Skeletal muscle tissue (tissue), 4 donors: ENCODE data around the gene ESYT1. TPM values are rescaled to one million over a fixed set of nuclear protein-coding genes. Genes with fewer than 3 reads are reported as not detected.
A peak's percentile ranks its signal among the peaks of the same experiment; 100 is the strongest.

ENCODE experiments used
- H3K27ac ChIP-seq: one replicate; pipeline ENCODE4 v1.7.0; 2013; ENCODE audit warnings: mild to moderate bottlenecking, low read depth, low read length, inconsistent platforms
- H3K27me3 ChIP-seq, 3 donors: one replicate each; pipeline ENCODE4 v1.7.0; 2013; ENCODE audit warnings: low read length in 3 of 3; ENCODE audit not compliant: control insufficient read depth in 3 of 3, insufficient read depth in 3 of 3
- H3K36me3 ChIP-seq, 3 donors: one replicate each; pipeline ENCODE4 v1.7.0; 2013; ENCODE audit warnings: low read length in 3 of 3; ENCODE audit not compliant: control insufficient read depth in 3 of 3, insufficient read depth in 3 of 3
- H3K4me1 ChIP-seq, 3 donors: one replicate each; pipeline ENCODE4 v1.7.0; 2013; ENCODE audit warnings: low read length in 3 of 3, mild to moderate bottlenecking in 3 of 3; ENCODE audit not compliant: control insufficient read depth in 3 of 3, insufficient read depth in 3 of 3
- H3K4me3 ChIP-seq, 3 donors: one replicate each; pipeline ENCODE4 v1.7.0; 2013; ENCODE audit warnings: low read length in 3 of 3
- H3K9ac ChIP-seq, 3 donors: one replicate each; pipeline ENCODE4 v1.7.0; 2013; ENCODE audit warnings: low read length in 3 of 3, mild to moderate bottlenecking in 3 of 3, moderate library complexity in 2 of 3, low read depth in 1 of 3
- H3K9me3 ChIP-seq, 3 donors: one replicate each; pipeline ENCODE4 v1.7.0; 2013; ENCODE audit warnings: low read length in 3 of 3; ENCODE audit not compliant: control insufficient read depth in 3 of 3
- total RNA-seq: library from RNA; depleted of rRNA; stranded (reverse); fragments of >200 nt; gene quantifications from one replicate; pipeline ENCODE4 v1.2.3, GENCODE V29; 2014
- donor health status: Osteomylitis.

The ESYT1 gene
- total RNA-seq, 1 donor from 2014 or later, result 149 TPM

- peaks cover 59 to 60% (median 60%) of the 10 kb centered on the region in 3 donors for H3K36me3 ChIP-seq
- H3K27ac ChIP-seq, result peak overlapping the region; percentile 4
- no peaks in the 10 kb centered on the region for H3K9me3 ChIP-seq
- no peaks in the 10 kb centered on the region for H3K27me3 ChIP-seq
- no peak overlapping the region for H3K9ac ChIP-seq
- H3K4me1 ChIP-seq, result peaks cover 10 to 13% (median 11%) of the 10 kb centered on the region in 3 donors
- no peak overlapping the region for H3K4me3 ChIP-seq
Measured at GRCh38 chr12:56143217-56143616, 15.2 kb downstream of the ESYT1 start.

- H3K27me3 ChIP-seq, result no peaks in the 10 kb centered on the region
- H3K9me3 ChIP-seq, result no peaks in the 10 kb centered on the region
- H3K9ac ChIP-seq, result peak overlapping the region in 1 of 3 donors; percentile 16
- H3K4me1 ChIP-seq, result peaks cover 10 to 13% (median 11%) of the 10 kb centered on the region in 3 donors
- peak overlapping the region; percentile 4 for H3K27ac ChIP-seq
- H3K4me3 ChIP-seq, result no peak overlapping the region
- peaks cover 53 to 54% (median 53%) of the 10 kb centered on the region in 3 donors for H3K36me3 ChIP-seq
Measured at GRCh38 chr12:56143870-56144269, 15.8 kb downstream of the ESYT1 start.

- H3K27me3 ChIP-seq, result no peaks in the 10 kb centered on the region
- H3K9ac ChIP-seq, result no peak overlapping the region
- peaks cover 46 to 48% (median 47%) of the 10 kb centered on the region in 3 donors for H3K36me3 ChIP-seq
- H3K9me3 ChIP-seq, result no peaks in the 10 kb centered on the region
- H3K27ac ChIP-seq, result no peak overlapping the region
- no peak overlapping the region for H3K4me3 ChIP-seq
- H3K4me1 ChIP-seq, result peaks cover 10 to 13% (median 11%) of the 10 kb centered on the region in 3 donors
Measured at GRCh38 chr12:56145217-56145616, 17.1 kb downstream of the ESYT1 start.

GRCh38 chr12:56146492-56147460 is 18.7 kb downstream of the ESYT1 start:
- H3K9me3 ChIP-seq, result no peaks in the 10 kb centered on the region
- no peak overlapping the region for H3K9ac ChIP-seq
- H3K4me3 ChIP-seq, result no peak overlapping the region
- H3K36me3 ChIP-seq, result peaks cover 35 to 44% (median 36%) of the 10 kb centered on the region in 3 donors
- peaks cover 18 to 20% (median 19%) of the 10 kb centered on the region in 3 donors for H3K4me1 ChIP-seq
- no peaks in the 10 kb centered on the region for H3K27me3 ChIP-seq
- no peak overlapping the region for H3K27ac ChIP-seq

GRCh38 chr12:56150563-56150962 is 22.5 kb downstream of the ESYT1 start:
- H3K9me3 ChIP-seq, result no peaks in the 10 kb centered on the region
- no peak overlapping the region for H3K4me3 ChIP-seq
- peaks cover 30 to 39% (median 32%) of the 10 kb centered on the region in 3 donors for H3K4me1 ChIP-seq
- peaks cover 4 to 10% (median 9%) of the 10 kb centered on the region in 3 donors for H3K36me3 ChIP-seq
- no peak overlapping the region for H3K9ac ChIP-seq
- H3K27ac ChIP-seq, result no peak overlapping the region
- H3K27me3 ChIP-seq, result no peaks in the 10 kb centered on the region

- Histone ChIP-seq H3K27me3 (no peaks in the 10 kb centered on the region), H3K27ac (peak overlapping the region; percentile 98), H3K9me3 (no peaks in the 10 kb centered on the region), H3K9ac (peak overlapping the region; percentile 88 to 95 (median 92)), H3K4me3 (peak overlapping the region; percentile 81 to 88 (median 83)), H3K36me3 (peaks cover 7 to 13% (median 10%) of the 10 kb centered on the region in 3 donors), H3K4me1 (peaks cover 29 to 41% (median 35%) of the 10 kb centered on the region in 3 donors)
Measured at GRCh38 chr12:56151672-56152131, 23.6 kb downstream of the ESYT1 start.

GRCh38 chr12:56152132-56152755 is 24.2 kb downstream of the ESYT1 start, which contains the start of gene MYL6B:
Gene MYL6B, plus strand, starts transcription at chr12:56152587. Its CDS starts 1,332 bp downstream, at chr12:56153919.
- Histone ChIP-seq H3K9me3 (no peaks in the 10 kb centered on the region), H3K36me3 (peaks cover 7 to 13% (median 10%) of the 10 kb centered on the region in 3 donors), H3K27me3 (no peaks in the 10 kb centered on the region), H3K4me3 (peak within 1 kb of the TSS; percentile 81 to 88 (median 83)), H3K4me1 (peaks cover 27 to 43% (median 37%) of the 10 kb centered on the region in 3 donors), H3K9ac (peak within 1 kb of the TSS; percentile 88 to 95 (median 92)), H3K27ac (peak within 1 kb of the TSS; percentile 98)

- no peaks in the 10 kb centered on the region for H3K9me3 ChIP-seq
- peaks cover 31 to 48% (median 41%) of the 10 kb centered on the region in 3 donors for H3K4me1 ChIP-seq
- H3K27ac ChIP-seq, result peak overlapping the region; percentile 98
- no peaks in the 10 kb centered on the region for H3K27me3 ChIP-seq
- H3K36me3 ChIP-seq, result peaks cover 7 to 13% (median 10%) of the 10 kb centered on the region in 3 donors
- H3K4me3 ChIP-seq, result peak overlapping the region; percentile 81 to 88 (median 83)
- H3K9ac ChIP-seq, result peak overlapping the region; percentile 86 to 92 (median 88)
Measured at GRCh38 chr12:56152756-56153677, 24.9 kb downstream of the ESYT1 start.

- H3K36me3 ChIP-seq, result peaks cover 9 to 13% (median 10%) of the 10 kb centered on the region in 3 donors
- peaks cover 31 to 48% (median 41%) of the 10 kb centered on the region in 3 donors for H3K4me1 ChIP-seq
- peak overlapping the region; percentile 67 to 92 (median 88) for H3K9ac ChIP-seq
- H3K9me3 ChIP-seq, result no peaks in the 10 kb centered on the region
- H3K4me3 ChIP-seq, result peak overlapping the region; percentile 60 to 83 (median 81)
- H3K27ac ChIP-seq, result peak overlapping the region; percentile 98
- no peaks in the 10 kb centered on the region for H3K27me3 ChIP-seq
Measured at GRCh38 chr12:56153678-56154065, 25.6 kb downstream of the ESYT1 start.
